GM21381 (cell line): ENCODE results near the gene KLF11.
"Not testable (repeated sequence)": the region's sequence is repeated elsewhere in the genome, so short reads cannot be mapped to it uniquely, and the experiment has no call there.

Experiments
- ATAC-seq: cut with Tn5 transposase; IDR thresholded peaks from one replicate; pipeline ENCODE4 v1.9.1; 2021; ENCODE audit warnings: mild to moderate bottlenecking, moderate library complexity; ENCODE audit not compliant: unreplicated experiment

The KLF11 gene

DNA sequence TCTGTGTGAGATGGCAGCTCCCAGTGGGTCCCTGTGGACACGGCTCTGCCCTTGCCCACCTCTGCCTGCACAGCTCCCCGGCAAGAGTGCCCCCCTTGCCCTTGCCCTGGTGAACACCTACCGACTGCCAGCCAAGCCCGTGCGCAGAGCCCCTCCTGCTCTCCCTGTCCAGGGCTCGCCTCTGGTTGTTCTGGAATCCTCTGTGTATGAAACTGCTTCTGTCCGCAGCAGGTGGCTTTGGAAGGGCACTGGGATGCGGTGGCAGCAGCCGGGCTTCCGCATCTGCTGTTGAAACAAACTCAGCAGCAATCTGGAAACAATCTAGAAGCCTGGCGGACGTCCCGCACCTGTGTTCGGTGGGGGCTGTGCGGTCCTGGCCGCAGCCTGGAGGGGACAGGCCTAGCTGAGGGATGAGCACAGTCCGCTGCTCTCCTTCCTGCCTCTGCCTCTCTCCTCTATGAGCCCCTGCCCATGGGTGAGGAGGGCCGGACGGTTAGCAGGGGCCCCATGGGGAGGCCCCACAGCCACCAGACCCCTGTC, 34.0 kb upstream of the KLF11 start:
- no peak for ATAC-seq

DNA sequence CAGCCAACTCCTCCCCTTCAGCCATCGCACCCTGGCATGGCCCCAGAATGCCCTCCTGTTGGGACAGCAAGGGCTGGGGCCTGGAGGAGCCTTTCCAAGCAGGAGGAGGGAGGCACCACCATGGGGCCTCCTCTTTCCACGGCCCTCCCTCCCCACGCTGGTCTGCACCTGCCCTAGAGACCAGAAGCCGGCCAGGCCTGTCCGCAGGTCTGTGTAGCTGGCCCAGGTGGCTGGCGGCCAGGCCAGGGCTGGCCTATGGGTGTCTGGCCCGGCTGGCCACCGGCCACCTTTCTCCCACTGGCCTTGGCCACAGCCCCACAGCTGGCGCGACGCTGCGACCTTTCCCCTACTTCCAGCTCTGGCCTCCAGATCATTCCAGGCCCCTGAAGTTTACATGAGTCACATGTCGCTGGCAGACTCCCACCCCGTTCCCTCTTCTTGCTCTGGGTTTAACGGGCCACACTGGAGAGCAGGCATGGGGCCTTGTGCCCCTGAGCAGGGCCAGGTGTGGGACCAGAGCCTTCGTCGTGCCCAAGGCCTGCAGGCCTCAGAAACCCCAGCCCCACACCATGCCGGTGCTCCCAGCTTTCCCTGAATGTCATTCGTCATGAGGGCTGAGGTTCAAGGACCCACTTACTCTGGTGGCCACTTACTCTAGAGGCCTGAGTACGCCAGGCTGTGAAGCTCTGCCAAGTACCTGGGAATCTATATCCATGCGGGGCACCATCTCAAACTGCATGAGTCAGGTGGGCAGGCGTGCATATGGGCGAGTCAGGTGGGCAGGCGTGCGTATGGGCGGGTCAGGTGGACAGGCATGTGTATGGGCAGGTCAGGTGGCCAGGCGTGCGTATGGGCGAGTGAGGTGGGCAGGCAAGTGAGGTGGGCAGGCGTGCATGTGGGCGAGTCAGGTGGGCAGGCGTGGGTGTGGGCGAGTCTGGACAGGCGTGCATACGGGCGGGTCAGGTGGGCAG, 33.3 kb upstream of the KLF11 start:
- no peak for ATAC-seq

DNA sequence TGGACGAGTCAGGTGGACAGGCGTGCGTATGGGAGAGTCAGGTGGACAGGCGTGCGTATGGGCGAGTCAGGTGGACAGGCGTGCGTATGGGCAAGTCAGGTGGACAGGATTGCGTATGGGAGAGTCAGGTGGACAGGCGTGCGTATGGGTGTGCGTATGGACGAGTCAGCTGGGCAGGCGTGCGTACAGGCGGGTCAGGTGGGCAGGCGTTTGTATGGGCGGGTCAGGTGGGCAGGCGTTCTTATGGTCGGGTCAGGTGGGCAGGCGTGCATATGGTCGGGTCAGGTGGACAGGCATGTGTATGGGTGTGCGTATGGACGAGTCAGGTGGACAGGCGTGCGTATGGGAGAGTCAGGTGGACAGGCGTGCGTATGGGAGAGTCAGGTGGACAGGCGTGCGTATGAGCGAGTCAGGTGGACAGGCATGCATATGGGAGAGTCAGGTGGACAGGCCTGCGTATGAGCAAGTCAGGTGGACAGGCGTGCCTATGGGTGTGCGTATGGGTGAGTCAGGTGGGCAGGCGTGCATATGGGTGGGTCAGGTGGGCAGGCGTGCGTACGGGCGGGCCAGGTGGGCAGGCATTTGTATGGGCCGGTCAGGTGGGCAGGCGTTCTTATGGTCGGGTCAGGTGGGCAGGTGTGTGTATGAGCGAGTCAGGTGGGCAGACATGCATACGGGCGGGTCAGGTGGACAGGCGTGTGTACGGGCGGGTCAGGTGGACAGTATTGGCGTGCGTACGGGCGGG, 32.3 kb upstream of the KLF11 start:
- ATAC-seq, result not testable (repeated sequence)

DNA sequence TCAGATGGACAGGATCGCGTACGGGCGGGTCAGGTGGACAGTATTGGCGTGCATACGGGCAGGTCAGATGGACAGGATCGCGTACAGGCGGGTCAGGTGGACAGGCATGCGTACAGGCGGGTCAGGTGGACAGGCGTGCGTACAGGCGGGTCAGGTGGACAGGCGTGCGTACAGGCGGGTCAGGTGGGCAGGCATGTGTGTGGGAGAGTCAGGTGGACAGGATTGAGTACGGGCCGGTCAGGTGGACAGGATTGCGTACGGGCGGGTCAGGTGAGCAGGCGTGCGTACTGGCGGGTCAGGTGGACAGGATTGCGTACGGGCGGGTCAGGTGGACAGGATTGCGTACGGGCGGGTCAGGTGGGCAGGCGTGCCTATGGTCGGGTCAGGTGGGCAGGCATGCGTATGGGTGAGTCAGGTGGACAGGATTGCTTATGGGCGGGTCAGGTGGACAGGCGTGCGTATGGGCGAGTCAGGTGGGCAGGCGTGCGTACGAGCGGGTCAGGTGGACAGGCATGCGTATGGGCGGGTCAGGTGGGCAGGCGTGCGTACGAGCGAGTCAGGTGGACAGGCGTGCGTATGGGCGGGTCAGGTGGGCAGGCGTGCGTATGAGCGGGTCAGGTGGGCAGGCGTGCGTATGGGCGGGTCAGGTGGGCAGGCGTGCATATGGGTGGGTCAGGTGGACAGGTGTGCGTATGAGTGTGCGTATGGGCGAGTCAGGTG, 31.6 kb upstream of the KLF11 start:
- ATAC-seq, result not testable (repeated sequence)

DNA sequence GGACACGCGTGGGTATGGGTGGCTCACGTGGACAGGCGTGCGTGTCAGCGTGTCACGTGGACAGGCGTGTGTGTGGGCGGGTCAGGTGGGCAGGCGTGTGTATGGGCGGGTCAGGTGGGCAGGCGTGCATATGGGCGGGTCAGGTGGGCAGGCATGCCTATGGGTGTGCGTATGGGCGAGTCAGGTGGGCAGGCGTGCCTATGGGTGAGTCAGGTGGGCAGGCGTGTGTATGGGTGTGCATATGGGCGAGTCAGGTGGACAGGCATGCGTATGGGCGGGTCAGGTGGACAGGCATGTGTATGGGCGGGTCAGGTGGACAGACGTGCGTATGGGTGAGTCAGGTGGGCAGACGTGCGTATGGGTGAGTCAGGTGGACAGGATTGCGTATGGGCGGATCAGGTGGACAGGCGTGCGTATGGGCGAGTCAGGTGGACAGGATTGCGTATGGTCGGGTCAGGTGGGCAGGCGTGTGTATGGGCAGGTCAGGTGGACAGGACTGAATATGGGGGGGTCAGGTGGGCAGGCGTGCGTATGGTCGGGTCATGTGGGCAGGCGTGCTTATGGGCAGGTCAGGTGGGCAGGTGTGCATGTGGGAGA, 30.9 kb upstream of the KLF11 start:
- ATAC-seq, result not testable (repeated sequence)

DNA sequence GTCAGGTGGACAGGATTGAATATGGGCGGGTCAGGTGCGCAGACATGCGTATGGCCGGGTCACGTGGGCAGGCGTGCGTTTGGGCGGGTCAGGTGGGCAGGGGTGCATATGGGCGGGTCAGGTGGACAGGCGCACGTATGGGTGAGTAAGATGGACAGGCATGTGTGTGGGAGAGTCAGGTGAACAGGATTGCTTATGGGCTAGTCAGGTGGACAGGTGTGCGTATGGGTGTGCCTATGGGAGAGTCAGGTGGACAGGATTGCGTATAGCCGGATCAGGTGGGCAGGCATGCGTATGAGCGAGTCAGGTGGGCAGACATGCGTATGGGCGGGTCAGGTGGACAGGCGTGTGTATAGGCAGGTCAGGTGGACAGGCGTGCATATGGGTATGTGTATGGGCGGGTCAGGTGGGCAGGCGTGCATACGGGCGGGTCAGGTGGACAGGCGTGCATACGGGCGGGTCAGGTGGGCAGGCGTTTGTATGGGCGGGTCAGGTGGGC, 30.3 kb upstream of the KLF11 start:
- no peak for ATAC-seq

DNA sequence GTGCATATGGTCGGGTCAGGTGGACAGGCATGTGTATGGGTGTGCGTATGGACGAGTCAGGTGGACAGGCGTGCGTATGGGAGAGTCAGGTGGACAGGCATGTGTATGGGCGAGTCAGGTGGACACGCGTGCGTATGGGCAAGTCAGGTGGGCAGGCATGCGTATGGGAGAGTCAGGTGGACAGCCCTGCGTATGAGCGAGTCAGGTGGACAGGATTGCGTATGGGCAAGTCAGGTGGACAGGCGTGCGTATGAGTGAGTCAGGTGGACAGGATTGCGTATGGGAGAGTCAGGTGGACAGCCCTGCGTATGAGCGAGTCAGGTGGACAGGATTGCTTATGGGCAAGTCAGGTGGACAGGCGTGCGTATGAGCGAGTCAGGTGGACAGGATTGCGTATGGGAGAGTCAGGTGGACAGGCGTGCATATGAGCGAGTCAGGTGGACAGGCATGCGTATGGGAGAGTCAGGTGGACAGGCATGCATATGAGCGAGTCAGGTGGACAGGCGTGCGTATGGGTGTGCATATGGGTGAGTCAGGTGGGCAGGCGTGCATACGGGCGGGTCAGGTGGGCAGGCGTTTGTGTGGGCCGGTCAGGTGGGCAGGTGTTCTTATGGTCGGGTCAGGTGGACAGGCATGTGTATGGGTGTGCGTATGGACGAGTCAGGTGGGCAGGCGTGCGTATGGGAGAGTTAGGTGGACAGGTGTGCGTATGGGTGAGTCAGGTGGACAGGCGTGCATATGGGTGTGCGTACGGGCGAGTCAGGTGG, 29.5 kb upstream of the KLF11 start:
- not testable (repeated sequence) for ATAC-seq

DNA sequence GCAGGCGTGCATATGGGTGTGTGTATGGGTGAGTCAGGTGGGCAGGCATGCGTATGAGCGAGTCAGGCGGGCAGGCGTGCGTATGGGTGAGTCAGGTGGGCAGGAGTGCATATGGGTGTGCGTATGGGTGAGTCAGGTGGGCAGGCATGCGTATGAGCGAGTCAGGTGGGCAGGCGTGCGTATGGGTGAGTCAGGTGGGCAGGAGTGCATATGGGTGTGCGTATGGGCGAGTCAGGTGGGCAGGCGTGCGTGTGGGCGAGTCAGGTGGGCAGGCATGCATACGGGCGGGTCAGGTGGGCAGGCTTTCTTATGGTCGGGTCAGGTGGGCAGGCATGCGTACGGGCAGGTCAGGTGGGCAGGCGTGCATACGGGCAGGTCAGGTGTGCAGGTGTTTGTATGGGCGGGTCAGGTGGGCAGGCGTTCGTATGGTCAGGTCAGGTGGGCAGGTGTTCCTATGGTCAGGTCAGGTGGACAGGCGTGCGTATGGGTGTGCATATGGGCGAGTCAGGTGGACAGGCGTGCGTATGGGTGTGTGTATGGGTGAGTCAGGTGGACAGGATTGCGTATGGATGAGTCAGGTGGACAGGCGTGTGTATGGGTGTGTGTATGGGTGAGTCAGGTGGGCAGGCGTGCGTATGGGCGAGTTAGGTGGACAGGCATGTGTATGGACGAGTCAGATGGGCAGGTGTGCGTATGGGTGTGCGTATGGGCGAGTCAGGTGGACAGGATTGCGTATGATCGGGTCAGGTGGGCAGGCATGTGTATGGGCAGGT, 28.7 kb upstream of the KLF11 start:
- ATAC-seq, result no peak

DNA sequence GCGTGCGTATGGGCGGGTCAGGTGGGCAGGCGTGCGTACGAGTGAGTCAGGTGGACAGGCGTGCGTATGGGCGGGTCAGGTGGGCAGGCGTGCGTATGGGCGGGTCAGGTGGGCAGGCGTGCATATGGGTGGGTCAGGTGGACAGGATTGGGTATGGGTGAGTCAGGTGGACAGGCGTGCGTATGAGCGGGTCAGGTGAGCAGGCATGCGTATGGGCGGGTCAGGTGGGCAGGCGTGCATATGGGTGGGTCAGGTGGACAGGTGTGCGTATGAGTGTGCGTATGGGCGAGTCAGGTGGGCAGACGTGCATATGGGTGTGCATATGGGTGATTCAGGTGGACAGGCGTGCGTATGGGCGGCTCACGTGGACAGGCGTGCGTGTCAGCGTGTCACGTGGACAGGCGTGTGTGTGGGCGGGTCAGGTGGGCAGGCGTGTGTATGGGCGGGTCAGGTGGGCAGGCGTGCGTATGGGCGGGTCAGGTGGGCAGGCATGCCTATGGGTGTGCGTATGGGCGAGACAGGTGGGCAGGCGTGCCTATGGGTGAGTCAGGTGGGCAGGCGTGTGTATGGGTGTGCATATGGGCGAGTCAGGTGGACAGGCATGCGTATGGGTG, 27.9 kb upstream of the KLF11 start:
- not testable (repeated sequence) for ATAC-seq

DNA sequence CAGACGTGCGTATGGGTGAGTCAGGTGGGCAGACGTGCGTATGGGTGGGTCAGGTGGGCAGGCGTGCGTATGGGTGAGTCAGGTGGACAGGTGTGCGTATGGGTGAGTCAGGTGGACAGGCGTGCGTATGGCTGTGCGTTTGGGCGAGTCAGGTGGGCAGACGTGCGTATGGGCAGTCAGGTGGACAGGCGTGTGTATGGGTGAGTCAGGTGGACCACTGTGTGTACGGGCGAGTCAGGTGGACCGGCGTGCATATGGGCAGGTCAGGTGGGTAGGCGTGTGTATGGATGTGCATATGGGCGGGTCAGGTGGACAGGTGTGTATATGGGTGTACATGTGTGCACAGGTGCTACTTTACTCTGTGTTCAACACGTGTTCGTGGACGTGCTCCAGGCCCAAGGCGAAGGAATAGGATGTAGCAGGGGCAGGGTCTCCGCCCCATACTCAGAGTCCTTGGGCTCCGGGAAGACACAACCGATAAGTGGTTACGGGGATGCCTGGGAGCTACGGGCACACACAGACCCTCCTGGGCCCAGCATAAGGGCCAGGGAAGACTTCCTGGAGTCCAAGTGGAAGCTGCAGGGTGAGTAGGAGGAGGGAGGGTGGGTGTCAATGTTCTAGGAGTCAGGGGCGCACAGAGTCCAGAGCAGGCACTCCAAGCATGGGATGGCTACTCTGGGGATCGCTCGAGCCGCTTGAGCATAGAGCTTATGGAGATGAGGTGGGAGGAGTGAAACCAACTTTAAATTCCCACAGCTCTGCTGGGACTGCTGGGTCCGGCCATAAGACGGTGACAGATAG, 27.1 kb upstream of the KLF11 start:
- ATAC-seq, result no peak

DNA sequence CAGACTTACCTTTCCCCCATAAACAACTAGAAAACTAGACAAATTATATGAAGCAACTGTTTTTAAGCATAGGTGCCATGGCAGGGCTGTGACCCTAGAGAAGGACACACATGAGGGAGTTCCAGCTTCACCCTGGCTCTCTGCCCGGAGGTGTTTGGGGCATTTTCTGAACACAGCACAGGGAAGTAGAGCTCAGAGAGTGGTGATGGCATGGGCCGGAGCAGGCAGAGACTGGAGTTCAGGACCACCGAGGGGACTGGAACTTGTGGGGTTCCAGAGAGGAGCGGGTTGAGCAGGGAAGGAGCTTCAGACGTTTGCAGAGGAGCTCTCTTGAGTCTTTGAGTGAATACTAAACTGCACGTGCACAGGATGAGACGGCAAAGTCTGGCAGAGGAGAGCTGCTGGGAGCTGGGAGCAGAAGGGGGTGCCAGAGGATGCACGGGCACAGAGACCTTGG, 26.5 kb upstream of the KLF11 start:
- no peak for ATAC-seq

DNA sequence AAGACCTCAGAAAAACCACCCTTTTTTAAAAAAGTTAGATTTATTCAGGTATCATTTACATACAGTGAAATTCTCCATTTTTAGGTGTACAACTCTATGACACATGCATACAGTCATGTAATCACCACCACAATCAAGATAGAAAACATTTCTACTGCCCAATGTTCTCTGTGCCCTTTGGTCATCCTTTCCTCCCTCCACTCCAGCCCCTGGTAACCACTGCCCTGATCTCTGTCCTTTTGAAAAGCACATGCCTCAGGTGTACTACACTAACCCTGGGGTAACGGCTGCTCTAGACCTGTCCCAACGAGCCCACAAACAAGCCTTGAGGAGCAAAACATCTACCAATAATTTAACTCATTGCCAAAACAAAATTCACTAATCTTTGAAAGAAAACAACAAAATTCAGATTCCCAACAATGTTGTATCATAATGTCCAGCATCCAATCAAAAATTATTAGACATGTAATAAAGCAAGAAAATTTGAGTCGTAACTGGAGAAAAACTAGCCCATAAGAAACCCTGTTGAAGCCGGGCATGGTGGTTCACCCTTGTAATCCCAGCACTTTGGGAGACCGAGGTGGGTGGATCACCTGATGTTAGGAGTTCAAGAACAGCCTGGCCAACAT, 25.9 kb upstream of the KLF11 start:
- ATAC-seq, result no peak

DNA sequence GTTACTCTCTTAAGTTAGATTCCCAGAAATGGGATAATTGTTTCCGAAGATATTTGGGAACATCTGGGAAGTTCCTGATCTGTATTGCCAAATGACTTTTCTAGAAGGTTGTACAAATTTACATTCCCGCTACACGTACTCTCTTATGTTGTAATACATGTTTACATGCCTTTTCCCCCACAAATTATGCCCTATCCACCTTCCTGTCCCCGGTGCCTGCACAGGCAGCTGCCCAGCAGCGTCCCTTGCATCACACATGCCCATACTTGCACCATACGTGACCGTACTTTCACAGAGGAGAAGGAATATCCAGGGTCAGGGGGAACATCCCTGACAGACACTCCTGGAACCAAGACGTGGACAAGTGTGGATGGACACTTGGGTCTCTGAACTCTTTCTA, 24.2 kb upstream of the KLF11 start:
- no peak for ATAC-seq

DNA sequence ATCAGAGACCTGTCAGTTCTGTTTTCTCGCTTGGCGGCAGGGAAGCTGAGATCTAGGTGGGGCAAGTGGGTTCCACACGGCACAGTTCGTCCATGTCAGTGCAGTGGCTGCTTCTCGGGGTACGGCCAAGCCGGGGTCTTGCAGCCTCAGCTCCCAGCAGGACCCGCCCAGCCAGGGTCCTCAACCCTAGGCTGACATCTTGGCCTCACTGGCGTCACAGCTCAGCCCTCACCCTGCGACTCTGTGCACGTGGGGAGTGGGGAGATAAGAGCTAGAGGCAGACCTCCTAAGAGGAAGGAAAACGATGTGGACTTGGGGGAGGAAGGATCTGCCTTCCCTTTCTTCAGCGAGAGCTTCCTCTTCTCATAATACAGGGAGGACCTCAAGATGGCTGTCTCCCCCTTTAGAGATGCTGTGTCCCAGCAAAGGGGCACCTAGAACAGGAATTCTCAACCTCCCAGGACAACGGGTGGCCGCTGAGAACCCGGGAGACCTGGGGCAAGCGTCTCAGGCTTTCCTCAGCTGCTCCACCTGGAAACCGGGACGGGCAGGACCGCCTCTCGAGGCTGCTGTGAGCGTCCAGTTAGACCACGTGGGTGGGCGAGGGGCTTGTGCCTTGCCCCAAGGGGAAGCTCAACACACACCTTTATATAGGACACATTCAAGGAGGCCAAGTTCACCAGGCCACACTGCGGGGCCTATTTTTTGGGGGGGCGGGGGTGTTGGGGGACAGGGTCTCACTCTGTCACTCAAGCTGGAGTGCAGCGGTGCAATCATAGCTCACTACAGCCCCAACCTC, 23.5 kb upstream of the KLF11 start:
- ATAC-seq, result no peak

DNA sequence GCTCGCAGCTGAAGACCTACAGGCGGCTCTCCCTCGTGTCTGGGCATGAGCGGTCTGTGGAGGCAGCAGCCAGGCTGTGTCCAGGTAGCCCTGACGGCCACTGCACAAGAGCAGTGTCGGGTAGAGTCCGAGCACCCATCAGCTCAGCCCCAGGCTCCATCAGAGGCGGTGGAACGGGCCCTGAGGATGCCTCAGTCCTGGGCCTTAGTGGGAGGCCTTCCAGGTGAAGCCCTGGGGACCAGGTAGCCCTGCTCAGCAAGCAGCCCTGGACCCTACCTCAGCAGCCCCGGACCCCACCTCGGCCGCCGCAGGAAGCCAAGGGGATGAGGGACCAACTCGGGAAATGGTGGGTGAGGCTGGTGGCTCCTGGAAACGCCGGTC, 21.3 kb upstream of the KLF11 start:
- ATAC-seq, result no peak

DNA sequence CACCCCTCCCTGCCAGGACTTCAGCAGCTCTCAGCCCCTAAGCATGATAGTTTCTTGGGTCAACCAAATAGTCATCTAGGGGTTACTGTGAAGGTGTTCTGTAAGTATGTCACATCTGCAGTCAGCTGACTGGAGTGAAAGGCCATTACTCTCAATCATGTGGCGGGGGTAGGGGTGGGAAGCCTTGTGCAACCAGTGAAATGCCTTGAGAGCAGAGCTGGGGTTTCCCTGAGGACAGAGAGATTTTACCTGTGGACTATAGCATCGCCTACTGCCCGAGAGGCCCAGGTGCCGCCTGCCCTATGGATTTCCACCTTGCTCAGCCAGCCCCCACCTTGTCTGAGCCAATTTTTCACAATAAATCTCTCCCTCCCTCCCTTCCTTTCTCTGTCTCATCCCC, 20.9 kb upstream of the KLF11 start:
- no peak for ATAC-seq
